Measurements from ENCODE around the gene HSBP1. TPM values are rescaled to one million over a fixed set of nuclear protein-coding genes. Genes with fewer than 3 reads are reported as not detected.
A peak's percentile ranks its signal among the peaks of the same experiment; 100 is the strongest.

HSBP1 gene
- 197 and 198 TPM in 2 replicates for total RNA-seq
- long read RNA-seq, full-length matches to known transcripts = 1,083 of 1,116 reads
- long read RNA-seq, partial matches to known transcripts = 4 of 1,116 reads
- long read RNA-seq, other reads (novel, unspliced or antisense) = 29 of 1,116 reads

DNA sequence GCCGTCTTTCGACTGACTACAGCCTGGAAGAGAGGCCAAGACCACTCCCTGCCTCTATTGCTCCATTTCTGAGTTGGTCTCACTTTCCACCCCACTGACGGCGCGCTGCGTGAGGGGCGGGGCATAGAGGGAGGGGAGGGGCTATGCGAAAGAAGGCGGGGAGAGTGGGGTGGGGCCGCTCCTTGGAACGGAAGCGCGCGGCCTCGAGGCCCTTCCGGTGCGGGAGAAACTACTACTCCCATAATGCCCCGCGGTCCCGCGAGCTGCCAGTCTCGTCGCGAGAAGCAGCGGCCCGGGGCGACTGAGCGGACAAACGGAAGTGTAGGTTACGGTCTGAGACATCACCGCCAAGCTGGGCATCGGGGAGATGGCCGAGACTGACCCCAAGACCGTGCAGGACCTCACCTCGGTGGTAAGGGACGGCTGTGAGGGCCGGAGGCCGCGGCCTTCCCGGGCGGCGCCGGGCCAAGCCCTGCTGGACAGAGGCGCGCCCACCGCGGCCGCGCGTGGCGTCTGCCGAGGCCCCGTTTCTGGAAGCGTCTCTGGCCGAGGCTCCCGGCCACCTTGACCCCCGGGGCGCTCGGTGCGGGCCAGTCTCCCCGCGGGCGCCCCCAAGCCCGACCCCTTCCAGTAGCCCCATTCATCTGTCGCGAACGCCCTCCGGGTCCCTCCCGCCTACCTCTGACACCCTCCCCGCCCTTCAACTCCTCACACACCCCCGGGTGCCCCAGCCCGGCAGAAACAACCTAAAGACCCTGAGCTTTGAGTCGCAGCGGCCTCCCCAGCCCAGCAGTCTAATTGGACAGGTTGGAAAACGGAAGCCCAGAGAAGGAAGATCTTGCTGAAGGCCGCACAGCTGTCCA is at the start of gene HSBP1:
Gene HSBP1 (plus strand): TSS at position 269 of the 863 bp plus-strand sequence. CDS start 99 bp downstream, at position 368.
- Mint-ChIP-seq H3K4me3 (ENCODE audit: low read depth) (peak within 1 kb of the TSS; percentile 95), H3K27ac (peak within 1 kb of the TSS; percentile 96), H3K4me1 (ENCODE audit: low read depth) (peaks cover 21% of the 10 kb centered on the region), H3K27me3 (peaks cover 4% of the 10 kb centered on the region), H3K9me3 (ENCODE audit: low read depth) (peaks cover 5% of the 10 kb centered on the region), H3K36me3 (ENCODE audit: insufficient read depth) (peaks cover 11% of the 10 kb centered on the region)
- DNase-seq (ENCODE audit: low spot score, unreplicated experiment) = peak; percentile 84
- no peak for TF ChIP-seq CTCF (IDR thresholded peaks at IDR 0.05; ENCODE audit: unreplicated experiment)

DNA sequence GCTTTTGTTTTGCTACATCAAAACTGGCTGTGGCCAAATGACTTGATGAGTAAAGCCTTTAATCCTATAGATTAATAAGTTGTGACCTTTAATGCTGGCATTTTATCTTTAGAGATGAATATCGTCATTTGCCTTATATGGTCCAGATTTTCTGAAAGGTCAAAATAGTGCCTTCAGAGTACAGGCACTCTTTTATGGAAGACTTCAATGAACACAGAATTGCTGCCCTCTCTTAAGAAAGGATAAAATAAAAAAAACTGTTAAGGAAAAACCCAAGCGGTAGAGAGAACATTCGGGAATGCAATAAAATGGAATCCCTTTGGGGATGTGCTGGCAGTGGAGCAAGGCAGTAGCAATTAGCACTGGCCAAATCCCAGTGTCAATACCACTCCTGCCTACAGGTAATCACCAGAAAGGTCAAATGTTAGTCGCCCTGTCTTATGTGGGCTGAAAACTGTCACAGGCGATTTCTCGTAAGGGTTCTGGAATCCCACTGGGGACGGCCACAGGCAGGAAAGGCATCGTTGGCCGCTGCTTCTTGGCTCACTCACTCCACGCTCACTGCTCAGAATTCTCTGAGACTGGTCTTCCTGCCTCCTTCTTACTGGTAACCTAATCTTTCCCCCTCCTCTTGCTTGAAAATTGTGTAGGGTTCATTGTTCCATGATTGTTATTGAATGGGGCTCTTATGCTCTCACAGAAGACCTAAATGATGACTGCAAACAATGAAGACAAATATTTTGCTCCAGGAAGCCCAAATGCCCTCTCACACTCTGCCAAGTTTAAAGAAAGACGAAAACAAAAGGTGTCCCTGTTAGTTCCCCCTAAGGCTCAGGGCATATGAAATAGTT is 45.4 kb upstream of the HSBP1 start:
- TF ChIP-seq CTCF (IDR thresholded peaks at IDR 0.05; ENCODE audit: unreplicated experiment) = no peak
- no peak overlapping the region for H3K27ac Mint-ChIP-seq
- H3K9me3 Mint-ChIP-seq (ENCODE audit: low read depth) = peaks cover 6% of the 10 kb centered on the region
- H3K36me3 Mint-ChIP-seq (ENCODE audit: insufficient read depth) = no peaks in the 10 kb centered on the region
- H3K27me3 Mint-ChIP-seq = no peaks in the 10 kb centered on the region
- no peak overlapping the region for H3K4me3 Mint-ChIP-seq (ENCODE audit: low read depth)
- peaks cover 6% of the 10 kb centered on the region for H3K4me1 Mint-ChIP-seq (ENCODE audit: low read depth)
- DNase-seq (ENCODE audit: low spot score, unreplicated experiment) = no peak

- H3K27me3 Mint-ChIP-seq = no peaks in the 10 kb centered on the region
- H3K4me1 Mint-ChIP-seq (ENCODE audit: low read depth) = peaks cover 6% of the 10 kb centered on the region
- H3K9me3 Mint-ChIP-seq (ENCODE audit: low read depth) = peaks cover 6% of the 10 kb centered on the region
- no peak overlapping the region for H3K4me3 Mint-ChIP-seq (ENCODE audit: low read depth)
- H3K36me3 Mint-ChIP-seq (ENCODE audit: insufficient read depth) = no peaks in the 10 kb centered on the region
- H3K27ac Mint-ChIP-seq = no peak overlapping the region
- no peak for DNase-seq (ENCODE audit: low spot score, unreplicated experiment)
- no peak for TF ChIP-seq CTCF (IDR thresholded peaks at IDR 0.05; ENCODE audit: unreplicated experiment)
Observed at GRCh38 chr16:83762992-83763358, 44.8 kb upstream of the HSBP1 start.

GRCh38 chr16:83768986-83769385 is 38.8 kb upstream of the HSBP1 start:
- Mint-ChIP-seq H3K36me3 (ENCODE audit: insufficient read depth) (no peaks in the 10 kb centered on the region), H3K9me3 (ENCODE audit: low read depth) (no peaks in the 10 kb centered on the region), H3K4me1 (ENCODE audit: low read depth) (no peaks in the 10 kb centered on the region), H3K27ac (no peak overlapping the region), H3K27me3 (no peaks in the 10 kb centered on the region), H3K4me3 (ENCODE audit: low read depth) (no peak overlapping the region)
- TF ChIP-seq CTCF (IDR thresholded peaks at IDR 0.05; ENCODE audit: unreplicated experiment) = no peak
- no peak for DNase-seq (ENCODE audit: low spot score, unreplicated experiment)

DNA sequence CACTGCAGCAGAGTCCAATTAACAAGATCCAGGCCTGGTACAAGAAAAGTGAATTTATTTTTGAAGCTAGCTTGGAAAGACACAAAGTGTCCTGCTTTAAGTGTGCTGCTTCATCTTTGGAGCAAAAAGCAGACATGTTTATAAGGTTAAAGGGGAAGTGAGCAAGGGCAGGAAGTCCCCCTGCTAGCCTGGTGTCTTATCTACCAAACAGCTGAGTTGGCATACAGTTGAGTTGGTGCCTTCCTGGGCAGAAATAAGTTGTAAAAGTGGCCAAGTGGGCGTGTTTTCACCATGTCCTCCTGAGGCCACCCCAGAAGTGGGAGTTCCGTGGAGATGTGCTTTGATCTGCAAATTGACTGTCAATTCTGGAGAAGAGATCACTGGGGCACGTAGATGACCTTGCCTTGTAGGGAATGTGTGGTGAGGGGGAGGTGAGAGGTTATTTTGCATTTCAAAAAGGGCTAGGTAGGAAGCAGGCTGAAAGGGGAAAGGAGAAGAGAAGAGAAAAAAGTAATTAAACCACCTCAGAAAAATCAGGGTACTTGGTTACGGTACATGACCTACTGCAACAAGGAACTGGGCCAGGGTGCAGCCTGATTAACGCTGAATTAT is 38.3 kb upstream of the HSBP1 start:
- no peak for TF ChIP-seq CTCF (IDR thresholded peaks at IDR 0.05; ENCODE audit: unreplicated experiment)
- no peak overlapping the region for H3K4me3 Mint-ChIP-seq (ENCODE audit: low read depth)
- H3K27me3 Mint-ChIP-seq = no peaks in the 10 kb centered on the region
- H3K4me1 Mint-ChIP-seq (ENCODE audit: low read depth) = no peaks in the 10 kb centered on the region
- H3K9me3 Mint-ChIP-seq (ENCODE audit: low read depth) = no peaks in the 10 kb centered on the region
- no peaks in the 10 kb centered on the region for H3K36me3 Mint-ChIP-seq (ENCODE audit: insufficient read depth)
- no peak for DNase-seq (ENCODE audit: low spot score, unreplicated experiment)
- H3K27ac Mint-ChIP-seq = no peak overlapping the region
